CD4-positive, alpha-beta T cell treated with Interleukin-17A for 4 hours (primary cell): Measurements from ENCODE around the gene PLD3.
A peak's percentile ranks its signal among the peaks of the same experiment; 100 is the strongest.

Experiments
- DNase-seq: peaks from one replicate; pipeline ENCODE4 v3.0.0-alpha.2; 2020; ENCODE audit warnings: mixed read lengths

Gene PLD3, protein sequence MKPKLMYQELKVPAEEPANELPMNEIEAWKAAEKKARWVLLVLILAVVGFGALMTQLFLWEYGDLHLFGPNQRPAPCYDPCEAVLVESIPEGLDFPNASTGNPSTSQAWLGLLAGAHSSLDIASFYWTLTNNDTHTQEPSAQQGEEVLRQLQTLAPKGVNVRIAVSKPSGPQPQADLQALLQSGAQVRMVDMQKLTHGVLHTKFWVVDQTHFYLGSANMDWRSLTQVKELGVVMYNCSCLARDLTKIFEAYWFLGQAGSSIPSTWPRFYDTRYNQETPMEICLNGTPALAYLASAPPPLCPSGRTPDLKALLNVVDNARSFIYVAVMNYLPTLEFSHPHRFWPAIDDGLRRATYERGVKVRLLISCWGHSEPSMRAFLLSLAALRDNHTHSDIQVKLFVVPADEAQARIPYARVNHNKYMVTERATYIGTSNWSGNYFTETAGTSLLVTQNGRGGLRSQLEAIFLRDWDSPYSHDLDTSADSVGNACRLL

GRCh38 chr19:40348125-40348913, at the start of gene PLD3, which contains the start of gene C19orf47:
PLD3 (plus strand) TSS chr19:40348695; CDS start chr19:40366484, 17,789 bp downstream.
C19orf47 (minus strand) TSS chr19:40348397; CDS start chr19:40341857, 6,540 bp downstream.
- peak; percentile 99 for DNase-seq

- no peak for DNase-seq
Measured at GRCh38 chr19:40300668-40301067, 47.8 kb upstream of the PLD3 start.

DNA sequence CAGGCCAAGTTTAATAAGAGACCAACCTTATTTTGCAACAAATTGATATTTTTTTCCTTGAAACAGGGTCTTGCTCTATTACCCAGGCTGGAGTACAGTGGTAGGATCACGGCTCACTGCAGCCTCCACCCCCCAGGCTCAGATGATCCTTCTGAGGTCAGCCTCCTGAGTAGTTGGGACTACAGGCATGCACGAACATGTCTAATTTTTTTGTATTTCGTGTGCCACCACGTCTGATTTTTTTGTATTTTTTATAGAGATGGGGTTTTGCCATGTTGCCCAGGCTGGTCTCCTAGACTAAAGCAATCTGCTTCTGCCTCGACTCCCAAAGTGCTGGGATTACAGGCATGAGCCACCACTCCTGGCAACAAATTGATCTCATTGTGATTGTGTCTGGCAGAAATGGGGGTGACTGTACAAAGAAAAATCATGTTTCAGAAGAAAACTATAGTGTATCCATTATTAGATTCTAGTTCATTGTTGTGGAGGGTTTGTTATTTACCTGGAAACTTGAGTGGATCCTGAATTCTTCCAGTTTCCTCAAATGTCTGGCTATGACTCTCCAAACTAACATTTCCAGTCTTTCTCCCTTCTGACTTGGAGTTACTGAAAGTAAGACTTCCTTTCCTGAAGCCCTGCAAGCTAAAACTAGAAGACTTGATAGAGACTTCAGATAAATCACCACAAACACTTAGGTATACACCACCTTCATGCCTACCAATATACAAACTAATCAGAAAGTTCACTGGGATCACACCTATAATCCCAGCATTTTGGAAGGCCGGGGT, 46.1 kb upstream of the PLD3 start:
- DNase-seq, result no peak

- DNase-seq, result no peak
Measured at GRCh38 chr19:40303765-40304164, 44.7 kb upstream of the PLD3 start.

DNA sequence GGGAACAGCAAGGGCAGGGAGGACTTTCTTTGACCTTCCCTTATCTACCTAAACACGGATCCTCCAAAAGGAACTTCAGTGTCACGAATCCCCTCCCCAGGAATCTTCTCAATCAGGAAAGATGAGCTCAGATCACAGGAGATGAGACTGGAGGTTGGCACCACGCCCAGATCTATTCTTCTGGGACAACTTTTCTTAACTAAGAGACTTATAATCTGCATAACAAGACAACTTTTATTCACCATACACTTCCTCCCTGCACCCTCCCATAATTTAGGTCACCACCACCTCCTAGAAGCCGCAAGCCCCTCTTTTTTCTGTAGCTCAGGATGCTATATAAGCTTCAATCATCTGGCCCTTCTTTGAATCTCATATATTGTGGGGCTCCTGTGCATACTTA, 44.2 kb upstream of the PLD3 start:
- no peak for DNase-seq

DNA sequence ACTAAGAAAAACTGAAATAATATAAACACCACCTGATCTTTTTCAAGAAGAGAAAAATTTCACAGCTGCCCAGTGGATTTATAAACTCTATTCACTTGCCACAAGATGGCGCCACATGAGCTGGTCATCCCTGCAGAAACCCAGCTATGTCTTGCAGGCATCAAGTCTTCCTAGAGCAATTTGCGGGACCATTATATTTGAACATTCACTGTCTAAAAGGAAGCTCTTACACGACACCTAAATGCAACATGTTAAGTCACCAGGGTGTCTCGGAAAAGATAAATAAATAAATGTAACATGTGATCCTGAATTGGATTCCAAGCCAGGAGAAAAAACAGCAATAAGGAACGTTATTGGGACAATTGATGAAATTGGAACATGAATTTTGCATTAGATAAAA, 43.1 kb upstream of the PLD3 start:
- peak; percentile 82 for DNase-seq

DNA sequence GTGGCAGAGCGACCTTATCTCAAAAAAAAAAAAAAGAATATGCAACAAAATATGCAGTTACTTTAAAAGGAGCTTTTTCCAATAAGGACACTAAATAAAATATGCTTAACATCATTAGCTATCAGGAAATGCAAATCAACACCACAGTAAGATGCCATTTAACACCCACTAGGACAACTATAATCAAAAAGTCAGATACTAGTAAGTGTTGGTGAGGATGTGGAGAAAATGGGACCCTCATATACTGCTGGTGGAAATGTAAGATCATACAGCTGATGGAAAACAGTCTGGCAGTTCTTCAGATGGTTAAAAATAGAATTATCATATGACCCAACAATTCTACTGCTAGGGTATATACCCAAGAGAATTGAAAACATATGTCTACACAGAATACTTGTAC, 38.8 kb upstream of the PLD3 start:
- no peak for DNase-seq

GRCh38 chr19:40312533-40312932, 36.0 kb upstream of the PLD3 start:
- no peak for DNase-seq

GRCh38 chr19:40313229-40313983, 35.1 kb upstream of the PLD3 start:
- DNase-seq, result no peak

DNA sequence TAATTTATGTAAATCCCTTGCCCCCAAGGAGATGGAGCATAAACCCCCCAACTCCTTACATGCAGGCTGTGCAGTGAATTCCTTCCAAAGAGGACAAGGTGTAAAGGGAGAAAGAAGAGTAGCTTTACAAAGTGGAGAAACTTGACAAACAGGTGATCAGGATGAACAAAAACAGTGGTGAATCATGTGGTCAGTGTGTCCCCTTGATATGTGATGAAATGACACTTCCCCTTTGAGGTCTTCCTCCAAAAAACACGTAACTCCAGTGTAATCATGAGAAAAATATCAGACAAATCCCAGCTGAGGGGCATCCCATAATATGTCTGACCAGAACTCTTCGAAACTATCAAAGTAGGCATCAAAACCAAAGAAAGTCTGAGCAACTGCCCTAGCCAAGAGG, 33.8 kb upstream of the PLD3 start:
- DNase-seq, result no peak

GRCh38 chr19:40315812-40316470, 32.6 kb upstream of the PLD3 start:
- DNase-seq, result no peak

GRCh38 chr19:40317338-40317737, 31.2 kb upstream of the PLD3 start:
- no peak for DNase-seq

GRCh38 chr19:40320558-40320935, 27.9 kb upstream of the PLD3 start:
- no peak for DNase-seq

DNA sequence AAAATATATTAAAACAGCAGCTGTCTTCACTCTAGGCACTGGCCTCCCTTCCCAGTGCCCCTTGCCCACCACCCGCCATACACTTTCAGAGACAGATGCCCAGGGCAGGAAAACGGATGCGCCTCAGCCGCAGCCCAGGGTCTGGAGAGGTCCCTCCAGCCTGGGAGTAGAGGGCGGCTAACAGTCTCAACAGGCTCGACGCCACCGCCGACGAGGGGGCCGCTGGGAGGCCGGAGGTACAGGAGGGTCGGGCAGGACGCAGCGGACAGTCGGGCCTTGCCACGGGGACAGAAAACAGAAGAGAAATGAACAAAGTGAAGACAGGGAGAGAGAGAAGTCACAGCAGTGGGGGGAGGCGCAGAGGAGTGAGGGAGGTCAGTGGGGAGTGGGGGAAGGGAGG, 27.4 kb upstream of the PLD3 start:
- no peak for DNase-seq

DNA sequence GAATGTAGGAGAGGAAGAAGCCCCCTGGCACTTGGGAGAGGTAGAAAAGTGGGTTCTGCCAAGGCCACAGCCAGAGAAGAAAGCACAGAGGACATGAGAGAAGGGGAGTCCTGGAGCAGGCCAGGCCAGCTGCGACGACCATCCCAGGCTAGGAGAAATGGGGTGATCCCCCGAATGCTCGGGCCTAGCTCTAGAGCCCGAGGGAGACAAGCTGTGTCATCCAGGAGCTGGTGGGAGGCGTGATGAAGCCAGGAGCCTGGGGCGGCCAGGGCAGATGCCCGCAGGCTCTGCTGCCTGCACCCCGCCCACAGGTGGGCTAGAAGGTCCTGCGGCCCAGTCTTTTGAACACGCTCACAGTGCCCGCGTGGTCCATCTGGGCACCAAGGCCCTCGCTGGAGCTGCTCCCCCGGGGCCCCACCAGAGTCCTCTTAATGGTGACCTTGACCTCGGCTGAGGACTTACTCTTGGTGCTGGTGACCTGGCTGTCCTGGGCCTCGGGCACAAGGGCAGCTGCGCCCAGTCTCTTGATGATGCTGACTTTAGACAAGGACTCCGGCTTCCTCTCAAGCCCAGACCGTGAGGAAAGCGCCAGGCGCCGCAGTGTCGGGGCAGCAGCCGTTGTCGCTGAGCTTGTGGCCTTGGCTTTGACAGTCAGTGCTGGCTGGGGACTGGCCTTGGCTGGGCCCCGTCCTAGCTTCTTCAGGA, 26.8 kb upstream of the PLD3 start:
- no peak for DNase-seq

DNA sequence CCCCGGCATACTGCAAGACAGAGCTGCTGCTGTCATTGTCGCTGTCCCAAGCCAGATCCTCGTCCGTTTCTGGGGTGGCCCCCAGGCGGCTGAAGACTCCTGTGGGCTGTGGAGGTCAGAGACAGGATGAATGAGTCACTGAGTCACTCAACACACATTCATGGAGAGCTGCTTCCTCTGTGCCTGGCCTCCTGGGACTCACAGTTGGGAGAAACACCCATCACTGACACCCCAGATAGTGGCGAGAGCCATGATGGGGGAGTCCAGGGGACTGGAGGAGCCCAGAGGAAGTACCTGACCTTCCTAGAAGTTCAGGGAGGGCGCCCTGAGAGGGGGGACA, 26.3 kb upstream of the PLD3 start:
- DNase-seq, result no peak

GRCh38 chr19:40322951-40323615, 25.4 kb upstream of the PLD3 start:
- DNase-seq, result no peak

DNA sequence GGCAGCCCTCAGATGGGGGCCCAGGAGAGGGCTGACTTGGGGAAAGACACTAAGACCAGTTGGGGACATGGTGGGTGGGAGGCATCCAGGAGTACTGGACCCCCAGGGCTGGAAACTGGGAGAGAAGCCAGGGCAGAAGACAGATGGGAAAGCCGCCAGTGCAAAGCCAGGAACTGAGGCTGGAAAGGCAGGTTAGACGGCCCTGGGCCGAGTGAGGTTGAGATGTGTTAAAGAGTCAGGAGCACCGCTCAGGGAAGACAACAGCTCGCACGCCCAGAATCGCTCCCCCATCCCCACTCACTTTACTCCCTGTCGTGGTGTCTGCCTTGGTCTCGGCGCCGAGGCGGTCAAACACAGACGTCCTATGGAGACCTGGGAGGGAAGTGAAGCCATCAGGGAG, 24.8 kb upstream of the PLD3 start:
- no peak for DNase-seq

DNA sequence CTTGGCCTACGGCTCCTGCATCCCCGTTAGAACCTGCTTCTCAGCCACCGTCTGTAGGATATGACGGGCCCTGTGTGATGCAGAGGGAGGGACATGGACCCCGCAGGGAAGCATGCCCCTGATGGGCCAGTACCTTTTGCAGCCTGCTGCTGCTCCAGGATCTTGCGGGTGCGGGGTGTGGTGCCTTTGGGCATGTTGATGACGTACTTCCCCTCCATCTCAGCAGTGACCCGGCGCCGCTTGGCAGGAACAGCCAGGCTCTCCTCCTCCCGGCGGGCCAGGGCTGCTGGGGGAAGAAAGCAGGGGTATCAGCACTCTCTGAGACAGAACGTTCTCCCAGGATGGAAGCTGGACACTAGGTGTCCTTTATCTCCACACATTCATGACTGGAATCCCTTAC, 22.3 kb upstream of the PLD3 start:
- no peak for DNase-seq

- DNase-seq, result no peak
Measured at GRCh38 chr19:40331052-40331451, 17.4 kb upstream of the PLD3 start.

- no peak for DNase-seq
Measured at GRCh38 chr19:40332669-40333068, 15.8 kb upstream of the PLD3 start.
